ENCODE results near the gene GABRG3.

Gene GABRG3

DNA sequence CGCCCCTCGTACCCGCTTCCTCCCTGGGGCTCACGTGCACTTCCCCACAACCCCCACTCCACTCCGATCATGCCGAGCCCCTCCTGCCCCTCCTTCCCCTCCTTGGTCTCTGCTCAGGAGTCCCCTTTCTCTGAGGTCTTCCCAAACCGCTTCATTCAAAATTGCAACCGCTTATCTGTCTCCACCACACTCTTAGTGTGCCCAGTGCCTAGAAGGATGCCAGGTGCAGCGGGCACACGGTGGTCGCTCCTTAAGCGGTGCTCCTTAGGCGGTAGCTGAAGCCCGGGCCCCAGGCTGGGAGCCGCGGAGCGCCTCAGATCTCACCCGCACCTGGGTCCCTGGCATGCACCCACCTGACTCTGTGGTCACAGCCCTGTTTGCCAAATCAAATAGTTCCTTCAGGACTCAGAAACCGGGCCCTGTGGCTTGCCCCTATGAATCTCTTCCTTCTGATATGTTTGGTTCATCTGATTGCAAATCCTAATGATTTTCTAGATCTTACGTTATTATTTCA lies 603.6 kb downstream of the GABRG3 start:
- no peak for DNase-seq (ENCODE audit: low spot score in 2 of 2)
- Histone ChIP-seq H3K27me3 (ENCODE audit: low read depth) (no peaks in the 10 kb centered on the region), H3K4me1 (no peaks in the 10 kb centered on the region), H3K4me3 (no peak overlapping the region), H3K36me3 (replicated peaks) (no peaks in the 10 kb centered on the region), H3K9me3 (no peaks in the 10 kb centered on the region)
- in situ Hi-C loops (cut with MboI; ENCODE audit: low sequenced_read_pairs) = no loop called here

DNA sequence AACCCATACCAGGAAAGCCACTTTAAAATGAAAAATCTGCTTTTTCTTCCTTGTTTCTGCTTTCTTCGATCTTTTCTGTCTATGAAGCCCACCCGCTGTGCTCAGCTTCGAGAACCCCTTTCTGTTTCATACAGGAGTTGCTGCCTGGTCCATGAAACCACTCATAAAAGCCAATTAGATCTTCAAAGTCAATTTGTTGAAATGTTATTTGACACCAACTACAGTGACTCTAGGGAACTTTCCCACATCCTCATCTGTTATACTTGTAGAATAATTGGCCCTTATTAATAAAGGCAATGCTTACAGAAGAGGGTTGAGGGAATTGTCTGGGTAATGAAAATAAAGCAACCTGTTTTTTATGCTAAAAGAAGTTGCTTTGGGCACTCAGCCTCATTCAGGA lies 604.5 kb downstream of the GABRG3 start:
- DNase-seq (ENCODE audit: low spot score in 2 of 2) = no peak
- no peaks in the 10 kb centered on the region for H3K36me3 ChIP-seq (replicated peaks)
- in situ Hi-C loops (cut with MboI; ENCODE audit: low sequenced_read_pairs) = no loop called here
- H3K9me3 ChIP-seq = no peaks in the 10 kb centered on the region
- H3K27me3 ChIP-seq (ENCODE audit: low read depth) = no peaks in the 10 kb centered on the region
- H3K4me3 ChIP-seq = no peak overlapping the region
- no peaks in the 10 kb centered on the region for H3K4me1 ChIP-seq

DNA sequence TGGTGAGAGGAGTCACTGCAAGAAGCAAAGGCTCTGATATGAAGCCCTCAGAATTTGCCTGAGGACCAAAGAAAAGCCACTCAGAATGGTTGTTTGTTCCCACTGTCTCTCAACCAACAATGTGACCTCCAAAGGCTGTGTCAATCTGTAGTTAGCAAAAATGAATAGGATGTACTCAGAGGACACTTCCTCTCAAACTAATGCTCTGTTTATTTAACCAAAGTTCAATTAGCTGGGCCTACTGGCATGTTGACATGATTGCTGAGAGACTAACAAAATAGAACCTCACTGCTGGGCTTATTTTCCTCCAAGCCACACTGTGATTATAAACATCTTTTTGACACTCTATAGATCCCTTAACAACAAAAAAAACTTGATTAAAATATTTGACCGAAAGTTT lies 605.6 kb downstream of the GABRG3 start:
- Histone ChIP-seq H3K36me3 (replicated peaks) (no peaks in the 10 kb centered on the region), H3K9me3 (no peaks in the 10 kb centered on the region), H3K4me1 (no peaks in the 10 kb centered on the region), H3K27me3 (ENCODE audit: low read depth) (no peaks in the 10 kb centered on the region), H3K4me3 (no peak overlapping the region)
- in situ Hi-C loops (cut with MboI; ENCODE audit: low sequenced_read_pairs) = no loop called here
- DNase-seq (ENCODE audit: low spot score in 2 of 2) = no peak

DNA sequence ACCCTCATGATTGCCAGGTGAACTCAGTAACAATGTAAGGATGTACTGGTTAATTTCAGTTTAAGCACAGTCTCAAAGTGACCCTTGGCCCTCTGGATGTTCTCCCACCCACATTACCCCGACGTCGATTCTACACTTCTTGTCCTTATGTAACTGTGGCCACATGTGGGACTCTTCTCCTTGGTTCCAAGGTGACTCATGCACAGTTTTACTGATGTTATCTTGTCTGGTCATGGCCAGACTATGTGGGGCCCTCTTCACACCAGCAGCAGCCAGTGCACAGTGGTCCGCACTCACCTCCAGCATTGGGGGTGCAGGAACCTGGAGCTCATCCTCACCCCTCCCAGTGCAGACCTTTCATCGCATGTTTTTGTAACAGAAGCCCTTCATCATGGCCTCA lies 608.8 kb downstream of the GABRG3 start:
- no peaks in the 10 kb centered on the region for H3K4me1 ChIP-seq
- H3K4me3 ChIP-seq = no peak overlapping the region
- in situ Hi-C loops (cut with MboI; ENCODE audit: low sequenced_read_pairs) = no loop called here
- no peak for DNase-seq (ENCODE audit: low spot score in 2 of 2)
- H3K36me3 ChIP-seq (replicated peaks) = no peaks in the 10 kb centered on the region
- no peaks in the 10 kb centered on the region for H3K27me3 ChIP-seq (ENCODE audit: low read depth)
- no peaks in the 10 kb centered on the region for H3K9me3 ChIP-seq

DNA sequence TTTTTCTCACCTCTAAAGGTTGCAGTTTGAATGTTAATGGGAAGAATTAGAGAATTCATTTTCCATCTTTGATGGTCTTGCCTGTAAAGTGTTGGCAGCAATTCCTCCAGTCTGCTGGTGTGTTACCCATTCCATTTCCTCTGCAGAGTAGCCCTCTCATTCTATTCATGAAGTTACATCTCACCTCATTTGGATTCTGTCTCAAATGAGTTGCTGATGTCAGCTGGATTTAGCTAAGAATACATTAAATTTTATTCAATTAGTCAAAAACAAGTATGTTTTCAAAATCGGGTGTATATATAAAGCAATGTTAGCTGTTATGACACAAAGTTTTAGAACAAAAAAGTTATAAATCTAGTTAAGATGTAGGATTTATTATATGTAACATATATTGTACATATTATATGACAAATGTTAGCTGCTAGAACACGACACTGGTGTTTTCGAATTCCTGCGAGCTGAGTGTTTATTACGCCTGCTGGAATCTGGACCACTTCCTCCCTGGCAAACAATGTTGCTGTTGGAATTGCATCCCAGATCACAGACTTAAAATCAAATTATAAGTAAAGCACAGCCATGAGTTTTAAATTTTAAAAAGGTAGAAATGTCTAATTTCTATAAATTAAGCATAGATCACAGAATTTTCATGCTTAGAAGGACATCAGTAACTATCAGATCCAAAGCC lies 611.9 kb downstream of the GABRG3 start:
- Histone ChIP-seq H3K4me1 (no peaks in the 10 kb centered on the region), H3K9me3 (no peaks in the 10 kb centered on the region), H3K27me3 (ENCODE audit: low read depth) (no peaks in the 10 kb centered on the region), H3K4me3 (no peak overlapping the region), H3K36me3 (replicated peaks) (no peaks in the 10 kb centered on the region)
- in situ Hi-C loops (cut with MboI; ENCODE audit: low sequenced_read_pairs) = no loop called here
- no peak for DNase-seq (ENCODE audit: low spot score in 2 of 2)

- H3K27me3 ChIP-seq (ENCODE audit: low read depth) = no peaks in the 10 kb centered on the region
- DNase-seq (ENCODE audit: low spot score in 2 of 2) = no peak
- no peaks in the 10 kb centered on the region for H3K4me1 ChIP-seq
- H3K4me3 ChIP-seq = no peak overlapping the region
- in situ Hi-C loops (cut with MboI; ENCODE audit: low sequenced_read_pairs) = no loop called here
- no peaks in the 10 kb centered on the region for H3K36me3 ChIP-seq (replicated peaks)
- H3K9me3 ChIP-seq = no peaks in the 10 kb centered on the region
Measured at GRCh38 chr15:27583651-27584050, 612.7 kb downstream of the GABRG3 start.

DNA sequence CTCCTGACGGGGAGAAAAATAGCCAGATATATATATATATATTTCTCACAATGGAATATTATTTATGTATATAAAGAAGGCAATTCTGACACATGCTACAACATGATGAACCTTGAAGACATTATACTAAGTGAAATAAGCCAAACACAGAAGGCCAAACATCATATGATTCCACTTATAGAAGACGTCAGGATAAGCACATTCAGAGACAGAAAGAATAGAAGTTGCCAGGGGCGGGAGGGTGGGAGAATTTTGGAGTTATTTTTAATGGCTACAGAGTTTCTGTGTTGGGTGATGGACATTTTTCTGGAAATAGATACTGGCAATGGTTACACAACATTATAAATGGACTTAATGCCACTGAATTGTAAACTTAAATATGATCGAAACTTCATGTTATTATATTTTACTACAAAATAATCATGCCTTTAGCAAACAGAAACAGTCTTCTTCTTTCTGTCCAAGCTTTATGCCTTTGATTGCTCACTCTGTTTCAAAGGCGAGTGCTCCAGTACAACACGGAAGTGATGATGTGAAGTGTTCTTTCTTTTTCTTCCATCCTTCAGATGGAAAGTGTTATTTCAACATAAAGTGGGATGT lies 614.2 kb downstream of the GABRG3 start:
- no peak for DNase-seq (ENCODE audit: low spot score in 2 of 2)
- no peak overlapping the region for H3K4me3 ChIP-seq
- in situ Hi-C loops (cut with MboI; ENCODE audit: low sequenced_read_pairs) = no loop called here

GRCh38 chr15:27587810-27588209 lies 616.8 kb downstream of the GABRG3 start:
- in situ Hi-C loops (cut with MboI; ENCODE audit: low sequenced_read_pairs) = no loop called here
- Histone ChIP-seq H3K4me1 (no peaks in the 10 kb centered on the region), H3K27me3 (ENCODE audit: low read depth) (no peaks in the 10 kb centered on the region), H3K4me3 (no peak overlapping the region), H3K36me3 (replicated peaks) (no peaks in the 10 kb centered on the region), H3K9me3 (no peaks in the 10 kb centered on the region)
- peak in 1 of 2 experiments; percentile 31 for DNase-seq (ENCODE audit: low spot score in 2 of 2)

More for the DNA sequence above, 614.2 kb downstream of the GABRG3 start:
- Histone ChIP-seq H3K27me3 (ENCODE audit: low read depth) (no peaks in the 10 kb centered on the region), H3K4me1 (no peaks in the 10 kb centered on the region), H3K9me3 (no peaks in the 10 kb centered on the region), H3K36me3 (replicated peaks) (no peaks in the 10 kb centered on the region)

- no peaks in the 10 kb centered on the region for H3K36me3 ChIP-seq (replicated peaks)
- in situ Hi-C loops (cut with MboI; ENCODE audit: low sequenced_read_pairs) = no loop called here
- H3K4me1 ChIP-seq = no peaks in the 10 kb centered on the region
- no peak overlapping the region for H3K4me3 ChIP-seq
- DNase-seq (ENCODE audit: low spot score in 2 of 2) = no peak
- H3K27me3 ChIP-seq (ENCODE audit: low read depth) = no peaks in the 10 kb centered on the region
- no peaks in the 10 kb centered on the region for H3K9me3 ChIP-seq
Measured at GRCh38 chr15:27589260-27589659, 618.3 kb downstream of the GABRG3 start.

GRCh38 chr15:27589782-27590181 lies 618.8 kb downstream of the GABRG3 start:
- in situ Hi-C loops (cut with MboI; ENCODE audit: low sequenced_read_pairs) = loop anchor here (10.0 kb wide), 1 partner anchor 55 kb away; no protein-coding TSS in a partner anchor
- H3K9me3 ChIP-seq = no peaks in the 10 kb centered on the region
- no peak for DNase-seq (ENCODE audit: low spot score in 2 of 2)
- H3K4me3 ChIP-seq = no peak overlapping the region
- H3K27me3 ChIP-seq (ENCODE audit: low read depth) = no peaks in the 10 kb centered on the region
- H3K4me1 ChIP-seq = no peaks in the 10 kb centered on the region
- no peaks in the 10 kb centered on the region for H3K36me3 ChIP-seq (replicated peaks)
